ENCODE measurements around the gene IPO11.

The IPO11 gene

DNA sequence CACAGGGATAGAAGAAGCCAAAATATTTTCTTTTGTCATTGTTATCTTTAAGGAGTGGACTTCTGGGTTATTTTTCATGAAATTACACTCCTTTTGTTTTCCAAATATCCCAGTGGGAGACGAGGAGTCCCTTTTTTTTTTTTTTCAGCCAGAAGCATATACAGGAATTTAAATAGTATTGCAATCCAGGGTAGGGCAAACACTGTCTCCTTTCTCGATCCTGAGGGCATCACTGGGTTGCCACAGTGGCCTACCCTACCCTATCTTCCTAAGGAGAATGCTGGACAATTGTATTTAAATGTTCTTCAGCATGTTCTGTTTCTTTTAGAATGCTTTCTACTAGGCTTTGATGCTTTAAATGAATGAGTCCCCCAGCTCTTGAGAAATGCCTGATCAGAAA, 214.0 kb downstream of the IPO11 start:
- DNase-seq: no peak
- no peak overlapping the region for H3K4me3 Mint-ChIP-seq

DNA sequence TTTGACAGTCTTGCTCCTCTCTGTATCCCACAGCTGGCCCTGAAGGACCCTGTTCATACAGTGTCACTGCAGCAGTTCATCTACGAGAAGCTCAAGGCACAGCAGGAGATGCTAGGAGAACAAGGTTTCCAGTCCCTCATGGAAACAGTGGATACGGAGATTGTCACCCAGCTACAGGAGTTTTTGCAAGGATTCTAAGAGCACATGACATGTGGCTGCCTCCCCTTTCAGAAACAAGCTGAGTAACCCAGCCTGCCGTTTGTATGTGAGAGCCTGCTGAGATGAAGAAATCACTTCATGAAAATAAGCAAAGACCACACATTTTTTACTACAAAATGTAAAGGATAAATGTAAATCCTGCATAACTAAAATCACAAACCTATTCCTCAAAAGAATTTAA, 214.6 kb downstream of the IPO11 start:
- H3K27ac Mint-ChIP-seq: peak overlapping the region; percentile 57
- TF ChIP-seq, protein P1, sequence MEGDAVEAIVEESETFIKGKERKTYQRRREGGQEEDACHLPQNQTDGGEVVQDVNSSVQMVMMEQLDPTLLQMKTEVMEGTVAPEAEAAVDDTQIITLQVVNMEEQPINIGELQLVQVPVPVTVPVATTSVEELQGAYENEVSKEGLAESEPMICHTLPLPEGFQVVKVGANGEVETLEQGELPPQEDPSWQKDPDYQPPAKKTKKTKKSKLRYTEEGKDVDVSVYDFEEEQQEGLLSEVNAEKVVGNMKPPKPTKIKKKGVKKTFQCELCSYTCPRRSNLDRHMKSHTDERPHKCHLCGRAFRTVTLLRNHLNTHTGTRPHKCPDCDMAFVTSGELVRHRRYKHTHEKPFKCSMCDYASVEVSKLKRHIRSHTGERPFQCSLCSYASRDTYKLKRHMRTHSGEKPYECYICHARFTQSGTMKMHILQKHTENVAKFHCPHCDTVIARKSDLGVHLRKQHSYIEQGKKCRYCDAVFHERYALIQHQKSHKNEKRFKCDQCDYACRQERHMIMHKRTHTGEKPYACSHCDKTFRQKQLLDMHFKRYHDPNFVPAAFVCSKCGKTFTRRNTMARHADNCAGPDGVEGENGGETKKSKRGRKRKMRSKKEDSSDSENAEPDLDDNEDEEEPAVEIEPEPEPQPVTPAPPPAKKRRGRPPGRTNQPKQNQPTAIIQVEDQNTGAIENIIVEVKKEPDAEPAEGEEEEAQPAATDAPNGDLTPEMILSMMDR (IDR thresholded peaks at IDR 0.05): no peak
- no peaks in the 10 kb centered on the region for H3K4me1 Mint-ChIP-seq
- H3K9me3 Mint-ChIP-seq: no peaks in the 10 kb centered on the region
- no peaks in the 10 kb centered on the region for H3K27me3 Mint-ChIP-seq (ENCODE audit: low read depth, poor library complexity)
- H3K4me3 Mint-ChIP-seq: no peak overlapping the region
- no peak for DNase-seq
- H3K36me3 Mint-ChIP-seq (ENCODE audit: low read depth): peaks cover 23% of the 10 kb centered on the region

More for the DNA sequence above, 214.0 kb downstream of the IPO11 start:
- Mint-ChIP-seq H3K27me3 (ENCODE audit: low read depth, poor library complexity) (no peaks in the 10 kb centered on the region), H3K4me1 (peaks cover 4% of the 10 kb centered on the region), H3K36me3 (ENCODE audit: low read depth) (peaks cover 20% of the 10 kb centered on the region), H3K9me3 (no peaks in the 10 kb centered on the region), H3K27ac (peak overlapping the region; percentile 57)
- TF ChIP-seq, protein P1 (IDR thresholded peaks at IDR 0.05): no peak

DNA sequence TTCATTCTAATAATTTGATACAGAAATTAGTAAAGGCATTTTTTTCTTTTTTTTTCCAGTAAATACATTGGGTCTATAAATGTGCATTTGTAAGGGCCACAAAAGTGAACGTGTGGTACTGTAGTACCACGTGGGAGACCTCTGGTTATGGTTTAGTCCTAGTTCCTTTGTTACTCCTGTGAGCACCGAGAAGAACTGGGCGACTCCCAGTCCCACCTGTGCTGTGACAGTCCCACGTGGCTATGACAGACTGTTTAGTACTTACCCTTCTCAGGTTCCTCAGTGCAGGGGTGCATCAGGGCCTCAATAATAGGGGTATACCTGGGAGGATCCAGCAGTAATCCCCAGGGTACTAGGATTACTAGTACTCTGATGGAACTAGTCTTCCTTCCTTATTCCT, 215.3 kb downstream of the IPO11 start:
- H3K27me3 Mint-ChIP-seq (ENCODE audit: low read depth, poor library complexity): no peaks in the 10 kb centered on the region
- TF ChIP-seq, protein P1 (IDR thresholded peaks at IDR 0.05): no peak
- peaks cover 29% of the 10 kb centered on the region for H3K36me3 Mint-ChIP-seq (ENCODE audit: low read depth)
- H3K4me3 Mint-ChIP-seq: no peak overlapping the region
- H3K4me1 Mint-ChIP-seq: no peaks in the 10 kb centered on the region
- no peak overlapping the region for H3K27ac Mint-ChIP-seq
- H3K9me3 Mint-ChIP-seq: no peaks in the 10 kb centered on the region
- no peak for DNase-seq

DNA sequence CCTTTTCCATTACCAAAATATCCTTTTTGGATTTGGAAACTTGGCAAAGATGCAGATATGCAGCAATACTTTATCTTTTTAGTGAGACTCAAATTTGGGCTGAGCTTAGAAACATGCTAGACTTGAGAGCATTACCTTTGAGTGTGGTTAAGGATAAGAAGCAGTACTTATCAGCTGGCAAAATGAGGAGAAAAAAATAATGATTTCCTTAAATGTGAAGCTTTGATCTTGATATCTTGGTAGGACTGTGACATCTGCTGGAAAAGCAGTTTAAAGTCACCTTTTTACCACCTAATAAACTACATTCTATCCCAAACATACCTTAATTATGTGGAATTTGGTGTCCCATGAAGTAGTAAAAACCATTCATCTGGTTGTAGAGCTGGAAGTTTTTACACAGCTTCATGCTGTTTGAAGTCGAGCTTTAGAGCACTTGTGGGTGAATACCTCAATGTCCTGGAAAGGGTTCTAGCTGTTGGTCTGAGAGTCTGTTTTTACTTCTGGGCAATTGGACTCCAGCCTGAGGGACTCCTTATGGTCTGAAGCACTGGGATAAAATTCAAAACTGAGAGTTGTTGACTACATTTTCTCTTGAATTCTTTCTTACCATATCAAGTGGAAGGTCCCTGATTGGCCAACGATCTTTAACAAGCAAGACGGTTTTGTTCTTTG, 219.5 kb downstream of the IPO11 start:
- H3K27me3 Mint-ChIP-seq (ENCODE audit: low read depth, poor library complexity): no peaks in the 10 kb centered on the region
- H3K27ac Mint-ChIP-seq: peak overlapping the region; percentile 42
- no peak overlapping the region for H3K4me3 Mint-ChIP-seq
- H3K36me3 Mint-ChIP-seq (ENCODE audit: low read depth): peaks cover 26% of the 10 kb centered on the region
- no peak for DNase-seq
- TF ChIP-seq, protein P1 (IDR thresholded peaks at IDR 0.05): no peak
- peaks cover 4% of the 10 kb centered on the region for H3K4me1 Mint-ChIP-seq
- no peaks in the 10 kb centered on the region for H3K9me3 Mint-ChIP-seq

DNA sequence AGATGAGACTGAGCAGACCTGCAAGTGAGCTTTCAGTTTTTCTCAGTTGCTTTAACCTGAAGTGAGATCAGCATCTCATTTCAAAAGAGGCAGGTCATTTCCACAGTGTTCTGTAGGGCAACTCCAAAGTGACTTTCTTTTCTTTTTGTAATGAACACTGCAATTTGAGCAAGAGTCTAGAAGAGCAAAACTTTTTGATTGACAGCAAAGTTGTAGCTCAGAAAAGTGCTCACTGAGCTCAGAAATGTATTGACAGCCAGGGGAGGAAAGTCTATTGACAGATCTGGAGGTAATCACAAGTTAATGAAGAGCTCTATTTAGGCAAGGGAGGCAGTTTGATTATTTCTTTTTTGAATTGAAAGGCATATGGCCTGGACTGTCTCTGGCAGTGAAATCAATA, 220.7 kb downstream of the IPO11 start:
- TF ChIP-seq, protein P1 (IDR thresholded peaks at IDR 0.05): no peak
- peaks cover 4% of the 10 kb centered on the region for H3K4me1 Mint-ChIP-seq
- no peaks in the 10 kb centered on the region for H3K27me3 Mint-ChIP-seq (ENCODE audit: low read depth, poor library complexity)
- no peaks in the 10 kb centered on the region for H3K9me3 Mint-ChIP-seq
- H3K27ac Mint-ChIP-seq: peak overlapping the region; percentile 76
- DNase-seq: no peak
- peaks cover 27% of the 10 kb centered on the region for H3K36me3 Mint-ChIP-seq (ENCODE audit: low read depth)
- no peak overlapping the region for H3K4me3 Mint-ChIP-seq

DNA sequence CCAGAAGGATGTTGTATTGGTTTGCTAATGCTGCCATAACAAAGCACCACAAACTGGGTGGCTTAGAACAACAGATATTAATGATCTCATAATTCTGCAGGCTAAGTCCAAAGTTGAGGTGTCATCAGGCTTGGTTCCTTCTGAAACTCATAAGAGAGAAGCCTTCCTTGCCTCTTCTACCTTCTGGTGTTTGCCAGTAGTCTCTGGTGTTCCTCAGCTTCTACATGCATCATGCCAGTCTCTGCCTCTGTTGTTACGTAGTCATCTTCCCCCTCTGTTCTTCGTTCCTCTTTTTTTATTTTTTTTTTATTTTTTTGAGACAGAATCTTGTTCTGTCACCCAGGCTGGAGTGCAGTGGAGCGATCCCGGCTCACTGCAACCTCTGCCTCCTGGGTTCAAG, 227.9 kb downstream of the IPO11 start:
- peaks cover 3% of the 10 kb centered on the region for H3K4me1 Mint-ChIP-seq
- peaks cover 3% of the 10 kb centered on the region for H3K27me3 Mint-ChIP-seq (ENCODE audit: low read depth, poor library complexity)
- DNase-seq: no peak
- peaks cover 9% of the 10 kb centered on the region for H3K36me3 Mint-ChIP-seq (ENCODE audit: low read depth)
- no peak overlapping the region for H3K27ac Mint-ChIP-seq
- H3K4me3 Mint-ChIP-seq: no peak overlapping the region
- TF ChIP-seq, protein P1 (IDR thresholded peaks at IDR 0.05): no peak
- no peaks in the 10 kb centered on the region for H3K9me3 Mint-ChIP-seq

Measured in nephron progenitor cell (in vitro differentiated cells).